Measurements from ENCODE around the gene EPB41L3.
A peak's percentile ranks its signal among the peaks of the same experiment; 100 is the strongest.

EPB41L3 gene

DNA sequence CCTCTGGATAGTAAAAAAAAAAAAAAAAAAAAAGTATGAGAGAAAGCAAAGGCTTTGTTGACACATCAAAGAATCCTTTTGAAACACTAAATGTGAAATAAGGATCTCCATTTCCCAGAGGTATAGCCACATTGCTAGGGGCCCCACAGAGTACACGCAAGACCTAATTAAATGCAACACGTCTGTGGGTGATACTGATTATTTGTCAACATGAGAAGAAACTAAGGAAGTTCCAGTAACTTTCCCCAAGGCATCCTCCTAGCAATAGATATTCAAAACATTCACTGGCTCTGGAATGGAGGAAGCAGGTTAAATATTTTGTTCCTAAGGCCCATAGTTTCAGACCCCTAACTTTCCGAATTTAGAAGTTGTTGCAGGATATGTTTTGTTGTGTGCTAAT lies 24.6 kb upstream of the EPB41L3 start:
- Histone ChIP-seq H3K27me3 (ENCODE audit: control insufficient read depth, insufficient read depth, low read length) (no peaks in the 10 kb centered on the region), H3K4me1 (no peaks in the 10 kb centered on the region), H3K36me3 (ENCODE audit: control insufficient read depth, insufficient read depth, low read length) (no peaks in the 10 kb centered on the region), H3K9ac (no peak overlapping the region), H3K79me2 (peaks cover 2% of the 10 kb centered on the region), H3K4me2 (ENCODE audit: low read length) (no peak overlapping the region), H3K9me3 (ENCODE audit: control insufficient read depth, low read length) (no peaks in the 10 kb centered on the region), H2AFZ (no peak overlapping the region), H3K4me3 (ENCODE audit: low read depth, low read length) (no peak overlapping the region), H3K27ac (no peak overlapping the region)
- TF ChIP-seq, protein P1, sequence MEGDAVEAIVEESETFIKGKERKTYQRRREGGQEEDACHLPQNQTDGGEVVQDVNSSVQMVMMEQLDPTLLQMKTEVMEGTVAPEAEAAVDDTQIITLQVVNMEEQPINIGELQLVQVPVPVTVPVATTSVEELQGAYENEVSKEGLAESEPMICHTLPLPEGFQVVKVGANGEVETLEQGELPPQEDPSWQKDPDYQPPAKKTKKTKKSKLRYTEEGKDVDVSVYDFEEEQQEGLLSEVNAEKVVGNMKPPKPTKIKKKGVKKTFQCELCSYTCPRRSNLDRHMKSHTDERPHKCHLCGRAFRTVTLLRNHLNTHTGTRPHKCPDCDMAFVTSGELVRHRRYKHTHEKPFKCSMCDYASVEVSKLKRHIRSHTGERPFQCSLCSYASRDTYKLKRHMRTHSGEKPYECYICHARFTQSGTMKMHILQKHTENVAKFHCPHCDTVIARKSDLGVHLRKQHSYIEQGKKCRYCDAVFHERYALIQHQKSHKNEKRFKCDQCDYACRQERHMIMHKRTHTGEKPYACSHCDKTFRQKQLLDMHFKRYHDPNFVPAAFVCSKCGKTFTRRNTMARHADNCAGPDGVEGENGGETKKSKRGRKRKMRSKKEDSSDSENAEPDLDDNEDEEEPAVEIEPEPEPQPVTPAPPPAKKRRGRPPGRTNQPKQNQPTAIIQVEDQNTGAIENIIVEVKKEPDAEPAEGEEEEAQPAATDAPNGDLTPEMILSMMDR (IDR thresholded peaks at IDR 0.05): no peak

DNA sequence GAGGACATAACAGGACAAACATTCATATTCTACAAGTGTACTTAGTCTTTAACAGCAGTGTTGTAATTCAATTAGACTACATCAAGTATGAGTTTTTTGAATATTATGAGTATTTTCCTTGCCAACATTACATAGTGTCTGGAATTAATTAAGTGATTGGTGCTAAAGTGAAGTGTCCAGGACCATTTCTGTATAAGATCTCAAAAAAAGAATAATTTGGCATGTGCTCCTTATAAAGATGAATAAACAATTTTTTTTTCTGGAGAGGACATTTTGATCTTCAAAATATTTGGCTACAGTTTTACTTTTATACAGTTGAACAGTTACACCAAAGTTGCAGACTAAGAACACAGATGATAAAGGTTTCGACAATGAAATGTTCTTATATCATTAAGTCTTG lies 15.1 kb upstream of the EPB41L3 start:
- H3K9ac ChIP-seq: no peak overlapping the region
- no peak overlapping the region for H3K4me3 ChIP-seq (ENCODE audit: low read depth, low read length)
- H3K27me3 ChIP-seq (ENCODE audit: control insufficient read depth, insufficient read depth, low read length): no peaks in the 10 kb centered on the region
- no peaks in the 10 kb centered on the region for H3K4me1 ChIP-seq
- H3K79me2 ChIP-seq: peaks cover 14% of the 10 kb centered on the region
- H3K9me3 ChIP-seq (ENCODE audit: control insufficient read depth, low read length): no peaks in the 10 kb centered on the region
- TF ChIP-seq, protein P1 (IDR thresholded peaks at IDR 0.05): no peak
- H3K36me3 ChIP-seq (ENCODE audit: control insufficient read depth, insufficient read depth, low read length): no peaks in the 10 kb centered on the region
- no peak overlapping the region for H3K4me2 ChIP-seq (ENCODE audit: low read length)
- H3K27ac ChIP-seq: no peak overlapping the region
- H2AFZ ChIP-seq: no peak overlapping the region

DNA sequence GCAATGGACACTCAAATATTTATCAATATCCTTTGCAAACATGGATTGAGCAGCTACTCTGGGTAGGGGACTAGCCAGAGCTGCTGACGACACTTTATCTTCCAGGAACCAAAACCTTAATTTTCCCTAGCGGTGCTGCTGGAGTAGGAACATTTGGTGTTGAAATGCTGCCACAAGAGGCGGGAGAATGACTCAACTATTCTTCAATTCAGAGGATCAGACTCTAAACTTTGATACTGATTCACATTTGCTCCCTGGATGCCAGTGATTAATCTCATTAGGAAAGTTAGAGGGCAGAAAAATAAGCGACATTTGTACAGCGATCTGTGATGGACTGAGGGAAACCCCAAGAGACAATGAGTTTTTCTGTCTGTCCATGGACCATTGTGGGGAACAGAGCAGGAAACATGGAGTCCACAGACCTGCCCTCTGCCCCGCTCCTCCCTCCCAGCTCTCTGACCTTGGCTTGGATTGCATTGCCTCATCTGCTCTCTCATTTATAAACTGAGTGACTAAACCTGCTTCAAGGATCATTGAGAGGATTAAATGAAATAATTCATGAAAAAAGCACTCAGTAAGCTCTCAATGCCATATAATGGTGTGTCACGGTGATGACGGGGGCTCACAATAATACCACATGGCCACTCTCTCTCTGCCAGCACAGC lies 12.6 kb upstream of the EPB41L3 start:
- Histone ChIP-seq H2AFZ (no peak overlapping the region), H3K4me2 (ENCODE audit: low read length) (no peak overlapping the region), H3K4me3 (ENCODE audit: low read depth, low read length) (no peak overlapping the region), H3K36me3 (ENCODE audit: control insufficient read depth, insufficient read depth, low read length) (no peaks in the 10 kb centered on the region), H3K9ac (no peak overlapping the region), H3K79me2 (peaks cover 12% of the 10 kb centered on the region), H3K4me1 (no peaks in the 10 kb centered on the region), H3K27ac (no peak overlapping the region), H3K27me3 (ENCODE audit: control insufficient read depth, insufficient read depth, low read length) (no peaks in the 10 kb centered on the region), H3K9me3 (ENCODE audit: control insufficient read depth, low read length) (no peaks in the 10 kb centered on the region)
- TF ChIP-seq, protein P1 (IDR thresholded peaks at IDR 0.05): no peak

DNA sequence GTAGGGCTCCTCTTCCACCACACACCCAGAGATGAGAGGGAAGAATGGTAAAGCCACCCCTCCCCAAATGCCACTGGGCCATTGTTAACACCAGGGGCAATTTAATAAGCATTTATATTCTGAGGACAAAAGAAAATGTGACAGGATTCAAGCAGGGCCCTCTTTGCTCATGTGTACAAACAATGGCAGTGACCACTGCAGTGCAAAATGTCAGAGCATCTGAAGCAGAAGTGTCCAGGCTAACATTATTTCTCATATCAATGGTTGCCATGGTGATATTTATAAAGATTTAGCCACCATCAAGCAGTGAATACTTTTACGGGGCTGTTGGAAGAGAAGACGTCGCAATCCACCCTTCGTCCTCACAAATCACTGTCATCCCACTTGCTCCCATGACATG lies 10.8 kb upstream of the EPB41L3 start:
- TF ChIP-seq, protein P1 (IDR thresholded peaks at IDR 0.05): no peak
- Histone ChIP-seq H3K79me2 (peaks cover 12% of the 10 kb centered on the region), H2AFZ (no peak overlapping the region), H3K4me2 (ENCODE audit: low read length) (no peak overlapping the region), H3K27ac (no peak overlapping the region), H3K9me3 (ENCODE audit: control insufficient read depth, low read length) (no peaks in the 10 kb centered on the region), H3K27me3 (ENCODE audit: control insufficient read depth, insufficient read depth, low read length) (no peaks in the 10 kb centered on the region), H3K4me3 (ENCODE audit: low read depth, low read length) (no peak overlapping the region), H3K36me3 (ENCODE audit: control insufficient read depth, insufficient read depth, low read length) (no peaks in the 10 kb centered on the region), H3K4me1 (no peaks in the 10 kb centered on the region), H3K9ac (no peak overlapping the region)

DNA sequence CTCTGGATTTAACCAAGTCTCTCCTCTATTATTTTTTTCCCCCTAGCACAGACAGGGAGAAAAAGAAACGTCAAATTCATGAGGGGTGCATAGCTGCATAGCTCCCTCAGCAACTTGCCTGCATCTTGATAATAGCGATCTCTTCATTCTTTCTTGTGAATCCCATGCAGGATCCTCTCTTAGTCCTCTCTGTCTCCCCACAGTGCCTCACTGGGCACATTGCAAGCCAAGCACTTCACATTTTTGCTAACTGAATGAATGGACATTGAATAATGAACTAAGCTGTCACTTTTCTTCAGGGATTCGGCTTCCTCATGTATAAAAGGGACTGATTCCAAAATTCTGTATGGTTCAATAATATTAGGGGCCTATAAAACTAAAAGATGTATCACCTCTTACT lies 2.9 kb upstream of the EPB41L3 start:
- no peak overlapping the region for H3K27ac ChIP-seq
- no peaks in the 10 kb centered on the region for H3K9me3 ChIP-seq (ENCODE audit: control insufficient read depth, low read length)
- H3K4me2 ChIP-seq (ENCODE audit: low read length): no peak overlapping the region
- TF ChIP-seq, protein P1 (IDR thresholded peaks at IDR 0.05): peak; percentile 78
- no peaks in the 10 kb centered on the region for H3K36me3 ChIP-seq (ENCODE audit: control insufficient read depth, insufficient read depth, low read length)
- no peaks in the 10 kb centered on the region for H3K27me3 ChIP-seq (ENCODE audit: control insufficient read depth, insufficient read depth, low read length)
- peaks cover 5% of the 10 kb centered on the region for H3K4me1 ChIP-seq
- no peak overlapping the region for H2AFZ ChIP-seq
- H3K4me3 ChIP-seq (ENCODE audit: low read depth, low read length): no peak overlapping the region
- H3K9ac ChIP-seq: no peak overlapping the region
- H3K79me2 ChIP-seq: peaks cover 11% of the 10 kb centered on the region
